Left ventricle myocardium inferior (tissue), 1 donor: ENCODE results near the gene TIMM21. TPM values are rescaled to one million over a fixed set of nuclear protein-coding genes. Genes with fewer than 3 reads are reported as not detected.

ENCODE experiments used
- DNase-seq: peaks from one replicate; pipeline ENCODE4 v3.0.0-alpha.2; 2020
- H3K27ac ChIP-seq: fragments of 200-600 bp; replicated peaks from 2 replicates; pipeline ENCODE4 v1.8.0; 2021
- H3K27me3 ChIP-seq: fragments of 200-600 bp; 2 replicates; pipeline ENCODE4 v1.8.0; 2021; ENCODE audit warnings: low read depth
- H3K36me3 ChIP-seq: fragments of 200-600 bp; 2 replicates; pipeline ENCODE4 v1.8.0; 2021
- H3K4me1 ChIP-seq: fragments of 200-600 bp; 2 replicates; pipeline ENCODE4 v1.8.0; 2021
- H3K4me3 ChIP-seq: fragments of 200-600 bp; 2 replicates; pipeline ENCODE4 v1.8.0; 2021; ENCODE audit warnings: mild to moderate bottlenecking, moderate library complexity
- H3K9me3 ChIP-seq: fragments of 200-600 bp; replicated peaks from 2 replicates; pipeline ENCODE4 v1.8.0; 2021
- CTCF ChIP-seq: fragments of 200-600 bp; IDR thresholded peaks from 2 replicates; pipeline ENCODE4 v1.8.0; 2021; ENCODE audit warnings: antibody characterized with exemption, mild to moderate bottlenecking, borderline replicate concordance
- intact Hi-C: fragments of 100-400 bp; cut with micrococcal nuclease; formaldehyde crosslinking; loops from one replicate; pipeline ENCODE4 v1.11.0; 2022
- total RNA-seq: library from RNA; stranded (reverse); fragmentation: NEBNext Ultra II Directional; extraction: Animal tissue kit (Norgen Biotek cat#: 25700); gene quantifications from one replicate; pipeline ENCODE4 v1.2.1, GENCODE V29; 2021
- donor health status: DM: no; HTN: yes; CAD: no; lungs with severe emphysema.

The TIMM21 gene
- total RNA-seq, 1 donor from 2014 or later = 172 TPM

- Histone ChIP-seq H3K9me3 (no peaks in the 10 kb centered on the region), H3K27me3 (peaks cover 19% of the 10 kb centered on the region), H3K4me3 (peak overlapping the region; percentile 29), H3K36me3 (no peaks in the 10 kb centered on the region), H3K4me1 (peaks cover 4% of the 10 kb centered on the region), H3K27ac (no peak overlapping the region)
- intact Hi-C loops = loop anchor here (5.0 kb wide), 1 partner anchor 146 kb away; no protein-coding TSS in a partner anchor
- peak; percentile 88 for TF ChIP-seq CTCF
- no peak for DNase-seq
Measured at GRCh38 chr18:74196220-74197119, 48.1 kb downstream of the TIMM21 start.

- intact Hi-C loops = loop anchor here (5.0 kb wide), 1 partner anchor 144 kb away; no protein-coding TSS in a partner anchor
- Histone ChIP-seq H3K36me3 (no peaks in the 10 kb centered on the region), H3K4me1 (peaks cover 4% of the 10 kb centered on the region), H3K27me3 (peaks cover 14% of the 10 kb centered on the region), H3K9me3 (no peaks in the 10 kb centered on the region), H3K4me3 (no peak overlapping the region), H3K27ac (no peak overlapping the region)
- TF ChIP-seq CTCF = no peak
- no peak for DNase-seq
Measured at GRCh38 chr18:74197705-74198341, 49.5 kb downstream of the TIMM21 start.

- Histone ChIP-seq H3K36me3 (no peaks in the 10 kb centered on the region), H3K4me3 (no peak overlapping the region), H3K27me3 (peaks cover 14% of the 10 kb centered on the region), H3K4me1 (peaks cover 4% of the 10 kb centered on the region), H3K27ac (no peak overlapping the region), H3K9me3 (no peaks in the 10 kb centered on the region)
- no peak for TF ChIP-seq CTCF
- intact Hi-C loops = loop anchor here (5.0 kb wide), 1 partner anchor 144 kb away; no protein-coding TSS in a partner anchor
- no peak for DNase-seq
Measured at GRCh38 chr18:74198453-74198852, 50.1 kb downstream of the TIMM21 start.

- no peaks in the 10 kb centered on the region for H3K36me3 ChIP-seq
- H3K4me3 ChIP-seq = no peak overlapping the region
- peaks cover 4% of the 10 kb centered on the region for H3K4me1 ChIP-seq
- no peak for TF ChIP-seq CTCF
- H3K9me3 ChIP-seq = no peaks in the 10 kb centered on the region
- intact Hi-C loops = no loop called here
- H3K27ac ChIP-seq = no peak overlapping the region
- no peak for DNase-seq
- H3K27me3 ChIP-seq = no peaks in the 10 kb centered on the region
Measured at GRCh38 chr18:74200780-74201179, 52.5 kb downstream of the TIMM21 start.

- H3K9me3 ChIP-seq = no peaks in the 10 kb centered on the region
- H3K4me1 ChIP-seq = no peaks in the 10 kb centered on the region
- intact Hi-C loops = no loop called here
- no peaks in the 10 kb centered on the region for H3K36me3 ChIP-seq
- H3K4me3 ChIP-seq = no peak overlapping the region
- no peak for DNase-seq
- H3K27me3 ChIP-seq = no peaks in the 10 kb centered on the region
- H3K27ac ChIP-seq = no peak overlapping the region
- no peak for TF ChIP-seq CTCF
Measured at GRCh38 chr18:74203811-74204210, 55.5 kb downstream of the TIMM21 start.
